GM21529 (cell line): ENCODE results near the gene TCEA2.

Experiments
- ATAC-seq: cut with Tn5 transposase; IDR thresholded peaks from one replicate; pipeline ENCODE4 v1.9.1; 2021; ENCODE audit not compliant: unreplicated experiment

TCEA2 gene

GRCh38 chr20:64048402-64049044, 14.5 kb upstream of the TCEA2 start:
- ATAC-seq = no peak

GRCh38 chr20:64049060-64049877, 13.7 kb upstream of the TCEA2 start, which contains the start of gene SOX18:
Gene SOX18 (minus strand): TSS chr20:64049639. CDS start chr20:64049516, 123 bp downstream.
- ATAC-seq = no peak

- ATAC-seq = no peak
Observed at GRCh38 chr20:64049878-64050260, 13.1 kb upstream of the TCEA2 start.

GRCh38 chr20:64050261-64051032, 12.6 kb upstream of the TCEA2 start:
- no peak for ATAC-seq

GRCh38 chr20:64051033-64051452, 12.0 kb upstream of the TCEA2 start:
- ATAC-seq = no peak

GRCh38 chr20:64051561-64052325, 11.3 kb upstream of the TCEA2 start:
- no peak for ATAC-seq

- no peak for ATAC-seq
Observed at GRCh38 chr20:64052326-64052722, 10.7 kb upstream of the TCEA2 start.

GRCh38 chr20:64052987-64053840, 9.8 kb upstream of the TCEA2 start:
- ATAC-seq = no peak

- no peak for ATAC-seq
Observed at GRCh38 chr20:64053841-64054661, 8.9 kb upstream of the TCEA2 start.

GRCh38 chr20:64055396-64055892, 7.6 kb upstream of the TCEA2 start:
- no peak for ATAC-seq

GRCh38 chr20:64055893-64056638, 6.9 kb upstream of the TCEA2 start:
- ATAC-seq = no peak

GRCh38 chr20:64056639-64056888, 6.4 kb upstream of the TCEA2 start:
- ATAC-seq = no peak

GRCh38 chr20:64056889-64057627, 5.9 kb upstream of the TCEA2 start:
- no peak for ATAC-seq

- ATAC-seq = peak; percentile 46
Observed at GRCh38 chr20:64057628-64058498, 5.1 kb upstream of the TCEA2 start.

- ATAC-seq = no peak
Observed at GRCh38 chr20:64058536-64058935, 4.5 kb upstream of the TCEA2 start.

GRCh38 chr20:64062276-64062595, 762 bp upstream of the TCEA2 start:
- ATAC-seq = no peak
